Measurements from ENCODE around the gene UGCG.
"Not testable (repeated sequence)": the region's sequence is repeated elsewhere in the genome, so short reads cannot be mapped to it uniquely, and the experiment has no call there.

UGCG gene

DNA sequence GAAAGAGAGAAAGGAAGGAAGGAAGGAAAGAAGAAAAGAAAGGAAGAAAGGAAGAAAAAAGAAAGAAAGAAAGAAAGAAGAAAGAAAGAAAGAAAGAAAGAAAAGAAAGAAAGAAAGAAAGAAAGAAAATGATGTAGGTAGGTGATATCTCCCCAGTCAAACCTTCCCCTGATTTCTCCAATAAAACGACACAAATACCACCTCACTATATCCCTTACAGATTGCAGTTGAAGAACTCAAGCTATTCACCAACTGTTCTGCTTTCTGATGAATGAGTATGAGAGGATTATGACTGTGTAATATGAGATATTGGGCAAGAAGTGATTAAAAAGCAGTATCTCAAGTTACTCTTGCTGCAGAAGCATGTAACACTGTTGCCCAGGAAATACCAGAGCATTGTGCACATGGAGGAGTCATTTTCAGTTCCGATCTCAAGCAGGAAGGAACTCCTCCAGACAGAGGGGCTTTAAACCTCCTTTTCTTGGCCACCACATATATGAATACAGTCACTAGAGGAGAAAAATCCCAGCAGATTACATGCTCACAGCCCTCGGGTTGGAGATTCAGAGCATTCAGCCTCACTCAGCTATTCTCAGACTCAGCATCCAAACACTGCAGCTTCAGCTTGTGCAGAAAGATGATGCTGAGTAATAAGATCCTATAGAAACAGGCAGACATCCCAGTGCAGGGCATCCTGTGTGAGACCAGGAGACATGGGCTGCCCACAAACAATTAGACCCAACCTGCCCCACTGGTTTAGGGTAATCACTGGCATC is 61.4 kb downstream of the UGCG start:
- peak; percentile 26 for DNase-seq

DNA sequence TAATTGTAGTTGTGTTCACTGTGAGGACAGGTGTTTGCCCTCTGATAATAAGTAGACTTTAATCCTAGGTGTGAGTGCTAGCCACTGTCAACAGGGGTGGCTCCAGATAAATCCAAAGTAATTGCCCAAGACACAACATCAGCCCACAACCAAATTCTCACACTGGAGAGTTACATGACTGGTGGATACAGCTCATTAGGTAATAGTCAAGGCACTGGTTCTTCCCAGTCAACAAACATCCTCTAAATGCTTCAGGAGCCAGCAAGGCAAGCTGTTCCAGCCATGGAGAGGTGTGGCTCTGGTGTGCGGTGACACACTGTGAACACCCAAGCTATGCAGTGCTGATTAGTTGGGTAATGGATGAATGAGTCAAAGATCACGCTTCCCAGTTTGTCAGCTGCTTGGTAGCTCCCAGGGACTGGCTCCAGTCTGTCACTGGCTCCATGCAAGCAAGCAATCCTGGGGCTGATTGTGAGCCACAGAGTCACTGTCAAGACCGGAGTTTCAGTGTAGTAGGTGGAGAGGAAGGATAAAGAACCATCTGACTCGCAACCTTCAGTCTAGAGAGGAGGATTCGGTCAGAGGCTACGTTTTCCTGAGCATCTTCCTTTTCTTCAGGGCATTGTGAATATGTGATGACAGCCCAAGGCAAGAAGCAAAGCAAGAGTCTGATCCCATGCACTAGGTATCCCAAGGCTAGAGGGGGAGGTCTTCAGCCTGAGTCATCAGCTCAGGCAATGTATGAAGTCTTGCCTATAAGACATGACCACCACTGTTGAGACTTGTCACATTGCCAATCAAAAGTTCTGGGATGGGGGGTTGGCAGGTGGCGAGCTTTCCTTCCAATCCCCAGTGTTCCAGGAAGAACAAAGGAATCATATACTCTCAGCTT is 63.1 kb downstream of the UGCG start:
- no peak for DNase-seq

DNA sequence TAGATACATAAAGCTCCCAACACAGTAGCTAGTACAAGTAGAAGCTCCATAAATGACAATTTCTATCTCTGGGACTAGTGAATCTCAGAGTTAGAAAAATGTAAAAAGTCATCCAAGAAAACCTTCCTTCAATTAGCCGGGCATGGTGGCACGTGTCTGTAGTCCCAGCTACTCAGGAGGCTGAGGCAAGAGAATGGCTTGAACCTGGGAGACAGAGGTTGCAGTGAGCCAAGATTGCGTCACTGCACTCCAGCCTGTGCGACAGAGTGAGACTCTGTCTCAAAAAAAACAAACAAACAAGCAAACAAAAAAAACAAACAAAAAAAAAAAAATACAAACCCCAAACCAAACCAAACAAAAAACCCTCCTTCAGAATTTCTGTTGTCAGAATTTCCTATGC is 63.9 kb downstream of the UGCG start:
- not testable (repeated sequence) for DNase-seq

DNA sequence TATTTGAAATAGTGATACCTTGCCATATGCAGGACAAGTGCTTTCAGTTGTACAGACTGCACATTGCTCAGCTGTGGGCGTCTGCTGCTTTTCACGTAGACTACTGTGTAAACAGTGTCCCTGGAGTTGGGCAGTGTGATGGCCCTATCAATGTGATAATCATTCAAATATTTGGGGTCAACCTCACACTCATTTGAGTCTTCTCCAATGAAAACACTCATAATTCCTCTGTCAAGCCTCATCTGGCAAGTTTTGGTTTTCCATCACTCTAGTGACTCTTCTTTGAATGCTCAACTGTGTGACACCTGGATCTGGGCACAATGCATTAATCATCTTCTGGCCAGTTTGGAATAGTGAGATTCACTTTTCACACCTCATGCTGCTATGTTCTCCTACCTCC is 64.4 kb downstream of the UGCG start:
- no peak for DNase-seq

DNA sequence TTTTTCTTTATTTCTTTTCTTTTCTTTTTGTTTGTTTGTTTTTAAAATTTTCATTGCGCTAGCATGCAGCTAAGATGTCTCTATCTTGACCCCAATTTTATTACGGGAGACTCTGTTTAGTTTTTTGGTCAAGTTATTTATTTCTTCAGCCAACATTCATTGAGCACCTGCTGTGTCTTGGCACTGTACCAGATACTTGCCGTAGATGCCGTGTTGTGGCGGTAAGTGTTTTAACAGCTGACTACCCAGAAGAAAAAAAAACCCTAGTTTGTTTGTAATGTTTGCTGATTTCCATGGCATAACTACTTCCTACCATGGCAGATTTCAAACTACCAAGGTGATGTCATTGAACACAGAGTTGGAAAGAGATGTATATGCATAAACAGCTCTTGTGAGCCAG is 65.0 kb downstream of the UGCG start:
- DNase-seq = no peak

DNA sequence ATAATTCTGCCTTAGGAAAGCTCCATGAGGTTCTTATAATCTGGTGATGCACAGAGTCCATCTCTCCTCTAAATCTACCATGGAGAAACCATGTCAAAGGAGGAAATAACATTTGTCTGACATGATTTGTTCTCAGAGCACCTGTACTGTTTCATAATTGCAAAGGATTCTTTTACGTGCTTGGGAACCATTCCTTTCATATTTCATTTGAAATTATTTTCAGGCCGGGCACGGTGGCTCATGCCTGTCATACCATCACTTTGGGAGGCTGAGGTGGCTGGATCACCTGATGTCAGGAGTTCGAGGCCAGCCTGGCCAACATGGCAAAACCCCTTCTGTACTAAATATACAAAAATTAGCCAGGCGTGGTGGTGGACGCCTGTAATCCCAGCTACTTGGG is 65.4 kb downstream of the UGCG start:
- no peak for DNase-seq

DNA sequence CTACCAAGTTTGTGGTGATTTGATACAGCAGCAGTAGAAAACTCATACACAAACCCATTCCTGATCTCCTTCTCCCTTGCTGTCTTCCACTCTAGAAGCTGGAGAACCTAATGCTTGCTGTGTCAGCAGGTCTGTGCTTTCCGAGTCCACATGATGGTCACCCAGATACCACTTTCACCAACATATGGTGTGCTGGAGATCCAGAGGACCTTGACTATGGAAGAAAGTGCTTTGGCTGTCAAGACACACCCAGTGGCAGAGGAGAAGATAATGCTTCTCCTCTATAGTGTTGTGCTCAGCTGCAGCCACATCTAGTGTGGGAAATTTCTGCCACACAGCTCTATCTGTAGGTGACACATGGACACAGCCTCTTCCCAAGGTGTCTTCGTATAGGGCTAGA is 67.4 kb downstream of the UGCG start:
- DNase-seq = no peak

DNA sequence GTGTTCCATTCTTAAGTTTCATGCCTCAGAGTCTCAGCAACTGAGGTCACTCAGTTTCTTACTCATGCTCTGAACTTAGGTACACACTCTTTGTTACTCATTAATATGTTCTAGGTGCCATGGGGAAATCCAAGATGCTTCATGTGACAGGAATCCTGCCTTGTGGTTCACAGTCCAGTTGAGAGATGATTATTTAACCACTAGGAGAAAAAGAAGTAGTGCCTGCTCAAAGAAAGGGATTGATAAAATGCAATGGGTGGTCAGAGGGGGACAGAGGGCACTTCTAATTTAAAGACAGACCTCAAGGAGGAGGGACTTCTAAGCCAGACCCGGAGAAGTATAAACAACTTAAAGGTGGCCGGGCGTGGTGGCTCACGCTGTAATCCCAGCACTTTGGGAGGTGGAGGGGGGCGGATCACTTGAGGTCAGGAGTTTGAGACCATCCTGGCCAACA is 69.0 kb downstream of the UGCG start:
- no peak for DNase-seq

DNA sequence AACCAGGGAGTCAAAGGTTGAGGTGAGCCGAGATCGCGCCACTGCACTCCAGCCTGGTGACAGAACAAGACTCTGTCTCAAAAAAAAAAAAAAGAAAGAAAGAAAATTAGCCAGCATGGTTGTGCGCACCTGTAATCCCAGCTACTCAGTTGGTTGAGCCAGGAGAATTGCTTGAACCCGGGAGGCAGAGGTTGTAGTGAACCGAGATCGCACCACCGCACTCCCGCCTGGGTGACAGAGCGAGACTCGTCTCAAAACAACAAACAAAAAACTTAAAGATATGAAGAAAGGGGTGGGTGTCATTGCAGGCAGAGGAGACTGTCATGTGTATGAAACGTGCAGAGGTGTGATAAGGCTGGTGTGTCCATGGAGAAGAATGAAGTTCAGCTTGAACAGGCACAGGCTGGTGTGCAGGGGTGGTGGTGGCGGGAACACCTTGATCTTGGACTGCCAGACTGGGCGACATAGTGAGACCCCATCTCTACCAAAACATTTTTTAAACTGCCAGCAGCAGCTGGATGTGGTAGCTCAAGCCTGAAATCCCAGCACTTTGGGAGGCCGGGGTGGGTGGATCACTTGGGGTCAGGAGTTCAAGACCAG is 69.6 kb downstream of the UGCG start:
- no peak for DNase-seq

DNA sequence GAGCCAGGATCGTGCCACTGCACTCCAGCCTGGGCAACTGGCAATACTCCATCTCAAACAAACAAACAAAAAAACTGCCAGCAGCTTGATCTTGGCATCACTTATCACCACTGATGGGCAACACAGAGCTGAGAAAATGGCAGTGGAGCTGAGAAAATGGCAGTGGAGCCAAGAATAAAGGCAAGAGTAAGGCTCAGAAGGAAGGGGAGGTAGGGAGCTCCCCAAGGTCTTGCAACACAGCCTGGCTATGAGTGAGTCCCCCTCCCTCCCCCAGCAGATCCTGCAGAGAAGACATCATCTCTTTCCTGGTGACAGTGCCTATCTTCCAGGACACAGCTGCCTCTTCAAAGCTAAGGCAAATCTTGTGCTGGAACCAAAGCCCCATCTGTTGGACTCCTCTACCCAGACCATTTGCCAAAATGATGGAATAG is 70.3 kb downstream of the UGCG start:
- no peak for DNase-seq

DNA sequence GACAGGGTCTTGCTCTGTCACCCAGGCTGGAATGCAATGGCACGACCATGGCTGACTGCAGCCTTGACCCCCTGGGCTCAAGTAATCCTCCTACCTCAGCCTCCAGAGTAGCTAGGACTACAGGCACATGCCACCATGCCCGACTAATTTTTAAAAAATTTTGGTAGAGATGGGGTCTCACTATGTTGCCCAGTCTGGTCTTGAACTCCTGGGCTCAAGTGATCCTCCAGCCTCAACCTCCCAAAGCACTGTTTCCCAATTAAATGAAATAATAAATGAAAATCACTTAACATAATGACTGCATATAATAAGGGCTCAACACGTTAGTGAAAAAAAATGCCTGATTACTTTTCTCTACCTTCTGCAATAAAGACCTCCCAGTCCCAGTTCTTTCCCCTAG is 71.0 kb downstream of the UGCG start:
- DNase-seq = no peak

DNA sequence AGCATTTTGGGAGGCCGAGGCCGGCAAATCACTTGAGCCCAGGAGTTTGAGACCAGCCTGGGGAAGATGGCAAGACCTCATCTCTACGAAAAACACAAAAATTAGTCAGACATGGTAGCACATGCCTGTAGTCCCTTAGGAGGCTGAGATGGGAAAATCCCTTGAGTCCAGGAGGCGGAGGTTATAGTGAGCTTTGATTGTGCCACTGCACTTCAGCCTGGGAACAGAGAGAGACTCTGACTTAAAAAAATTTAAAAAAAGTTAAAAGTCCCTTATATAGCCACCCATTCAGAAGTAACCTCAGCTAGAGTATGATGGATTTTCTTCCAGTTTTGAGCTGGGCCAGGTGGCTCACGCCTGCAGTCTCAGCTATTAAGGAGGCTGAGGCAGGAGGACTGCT is 72.4 kb downstream of the UGCG start:
- no peak for DNase-seq

DNA sequence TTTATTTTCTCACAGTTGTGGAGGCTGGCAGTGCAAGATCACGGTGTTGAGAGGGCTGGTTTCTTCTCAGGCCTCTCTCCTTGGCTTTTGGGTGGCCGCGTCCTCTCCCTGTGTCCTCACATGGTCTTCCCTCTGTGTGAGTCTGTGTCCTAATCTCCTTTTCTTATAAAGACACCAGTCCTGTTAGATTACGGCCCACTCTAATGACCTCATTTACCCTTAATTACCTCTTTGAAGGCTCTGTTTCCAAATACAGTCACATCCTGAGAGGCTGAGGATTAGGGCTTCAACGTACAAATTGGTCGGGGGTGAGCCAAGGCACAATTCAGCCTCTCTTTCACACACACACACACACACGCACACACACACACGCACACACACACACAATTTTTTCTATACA is 73.0 kb downstream of the UGCG start:
- no peak for DNase-seq

DNA sequence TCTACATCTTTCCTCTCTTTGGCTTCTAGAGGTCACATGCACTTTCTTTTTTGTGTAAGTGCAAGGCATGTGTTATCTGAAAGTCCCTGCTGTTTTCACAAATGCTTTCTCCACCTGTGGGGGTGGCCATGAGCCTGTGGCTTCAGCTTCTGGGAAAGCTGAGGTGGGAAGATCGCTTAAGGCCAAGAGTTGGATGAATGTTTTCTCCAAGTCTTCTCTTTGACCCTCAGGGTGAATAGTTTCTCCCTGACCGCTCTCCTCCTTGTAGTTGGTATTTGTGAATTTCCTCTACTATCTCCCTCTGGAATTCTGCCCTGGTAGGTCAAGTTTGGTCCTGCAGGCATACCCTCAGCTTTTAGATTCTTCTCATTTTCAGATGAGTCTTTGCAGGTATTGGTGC is 74.2 kb downstream of the UGCG start:
- DNase-seq = no peak

DNA sequence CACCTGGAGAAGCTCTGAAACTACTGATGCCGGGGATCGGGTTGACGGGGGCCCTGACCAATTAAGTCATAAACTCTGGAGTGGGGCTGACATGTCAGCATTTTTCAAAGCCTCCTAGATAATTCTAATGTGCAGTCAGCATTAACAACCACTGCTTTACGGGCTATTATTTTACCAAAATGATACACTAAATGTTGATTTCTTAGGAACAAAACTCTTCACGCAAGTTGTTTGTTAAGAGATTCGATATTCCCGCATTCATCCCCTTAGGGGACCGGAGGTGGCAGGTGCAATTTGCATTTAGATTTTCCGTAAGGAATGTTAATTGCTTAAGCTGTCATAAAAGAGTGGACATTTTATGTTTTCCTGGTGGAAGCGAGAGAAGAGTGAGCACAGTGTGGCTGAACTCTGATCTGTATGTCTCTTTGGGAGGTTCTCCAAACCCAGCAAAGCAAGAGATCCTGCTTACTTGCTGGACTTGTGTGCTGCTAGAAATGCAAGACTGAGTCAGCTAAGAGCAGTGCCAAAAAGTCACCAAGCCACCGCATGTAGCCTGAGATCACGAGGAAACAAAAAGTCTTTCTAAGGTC is 77.6 kb downstream of the UGCG start:
- no peak for DNase-seq

DNA sequence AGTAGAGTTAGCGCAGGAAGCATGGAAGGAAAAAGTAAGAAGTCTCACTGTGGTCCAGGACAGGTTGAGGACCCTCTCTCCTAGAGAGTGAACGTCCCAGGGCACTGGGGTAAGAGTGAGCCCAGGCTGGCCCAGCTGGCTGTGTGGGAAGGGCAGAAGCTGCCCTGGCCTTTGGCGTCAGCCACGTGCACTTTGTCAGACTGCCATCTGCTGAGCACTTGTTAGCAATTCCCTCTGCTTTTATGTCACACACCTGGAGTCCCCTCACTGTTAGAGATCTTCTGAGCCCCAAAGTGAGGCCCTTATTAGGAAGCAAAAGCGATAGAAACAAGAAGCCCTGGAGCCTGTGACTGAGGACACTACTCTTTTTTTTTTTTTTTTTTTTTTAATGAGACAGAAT is 79.1 kb downstream of the UGCG start:
- DNase-seq = peak; percentile 39

DNA sequence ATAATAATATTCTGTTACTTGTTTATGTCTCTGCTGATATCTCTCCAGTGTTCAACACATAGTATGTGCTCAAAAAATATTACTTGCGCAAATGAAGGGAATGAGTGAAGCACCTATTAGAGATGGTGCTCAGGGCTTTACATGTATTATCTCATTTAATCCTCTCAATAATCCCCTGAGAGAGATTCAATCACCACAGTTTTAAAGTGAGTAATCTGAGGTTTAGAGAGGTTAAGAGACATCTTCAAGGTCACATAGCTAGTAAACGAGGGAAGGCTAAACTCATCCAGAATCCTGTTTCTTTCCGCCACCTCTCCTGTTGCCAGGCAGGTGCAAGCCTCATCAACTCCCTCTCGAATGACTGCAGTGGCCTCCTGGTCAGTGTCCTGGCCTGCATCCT is 82.0 kb downstream of the UGCG start:
- no peak for DNase-seq

DNA sequence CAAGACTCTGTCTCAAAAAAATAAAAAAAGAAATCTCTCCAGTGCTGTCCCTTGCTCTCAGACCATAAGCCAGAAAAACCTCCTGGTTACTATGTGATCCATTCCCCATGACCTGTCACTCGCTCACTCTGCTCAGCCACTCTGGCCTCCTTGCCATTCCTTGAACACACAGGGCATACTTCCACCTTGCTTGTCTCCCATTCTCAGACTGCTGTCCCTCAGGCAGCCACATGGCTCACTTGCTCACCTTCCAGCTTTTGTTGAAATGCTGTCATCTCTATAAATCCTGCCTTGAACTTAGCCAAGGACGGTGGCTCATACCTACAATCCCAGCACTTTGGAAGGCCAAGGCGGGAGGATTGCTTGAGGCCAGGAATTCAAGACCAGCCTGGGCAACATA is 82.9 kb downstream of the UGCG start:
- no peak for DNase-seq

DNA sequence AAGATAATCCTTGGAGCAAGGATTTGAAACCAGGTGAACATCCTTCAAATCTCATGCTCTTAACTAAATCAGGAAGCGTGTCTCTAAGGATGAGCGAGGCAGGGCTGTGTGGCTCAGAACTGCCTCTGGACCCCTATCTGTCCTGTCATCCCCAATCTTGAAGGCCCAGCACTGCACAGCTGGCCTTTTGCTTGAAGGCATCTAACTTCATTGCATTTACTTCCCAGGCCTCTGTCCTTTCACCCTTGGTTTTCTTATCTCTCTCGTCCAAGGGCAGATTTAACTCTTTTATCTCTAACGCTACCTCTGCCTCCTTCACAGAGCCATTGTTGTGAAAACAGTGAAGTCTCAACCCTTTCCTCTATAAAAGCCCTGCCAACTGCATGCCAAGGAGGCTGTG is 83.8 kb downstream of the UGCG start:
- no peak for DNase-seq

DNA sequence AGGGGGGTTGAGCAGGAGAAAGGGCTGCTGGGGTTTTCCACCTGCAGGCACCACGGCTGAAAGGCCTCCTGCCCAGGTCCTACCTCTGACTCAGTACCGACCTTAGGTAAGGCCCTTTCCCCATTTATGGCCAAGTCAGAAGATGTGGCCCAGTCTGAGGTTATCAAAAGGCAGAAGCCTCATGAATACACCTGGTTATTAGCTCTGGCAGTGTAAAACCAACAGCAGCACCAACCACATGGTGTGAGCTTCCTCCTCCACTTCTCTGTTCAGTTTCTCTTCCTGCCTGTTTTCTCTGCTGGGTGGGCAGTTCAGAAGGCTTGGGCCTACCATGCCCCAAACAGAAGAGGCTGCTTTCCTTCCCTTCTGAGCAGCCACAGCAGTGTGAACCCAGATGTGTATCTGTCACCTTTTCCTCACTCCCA is 86.9 kb downstream of the UGCG start:
- peak; percentile 15 for DNase-seq

DNA sequence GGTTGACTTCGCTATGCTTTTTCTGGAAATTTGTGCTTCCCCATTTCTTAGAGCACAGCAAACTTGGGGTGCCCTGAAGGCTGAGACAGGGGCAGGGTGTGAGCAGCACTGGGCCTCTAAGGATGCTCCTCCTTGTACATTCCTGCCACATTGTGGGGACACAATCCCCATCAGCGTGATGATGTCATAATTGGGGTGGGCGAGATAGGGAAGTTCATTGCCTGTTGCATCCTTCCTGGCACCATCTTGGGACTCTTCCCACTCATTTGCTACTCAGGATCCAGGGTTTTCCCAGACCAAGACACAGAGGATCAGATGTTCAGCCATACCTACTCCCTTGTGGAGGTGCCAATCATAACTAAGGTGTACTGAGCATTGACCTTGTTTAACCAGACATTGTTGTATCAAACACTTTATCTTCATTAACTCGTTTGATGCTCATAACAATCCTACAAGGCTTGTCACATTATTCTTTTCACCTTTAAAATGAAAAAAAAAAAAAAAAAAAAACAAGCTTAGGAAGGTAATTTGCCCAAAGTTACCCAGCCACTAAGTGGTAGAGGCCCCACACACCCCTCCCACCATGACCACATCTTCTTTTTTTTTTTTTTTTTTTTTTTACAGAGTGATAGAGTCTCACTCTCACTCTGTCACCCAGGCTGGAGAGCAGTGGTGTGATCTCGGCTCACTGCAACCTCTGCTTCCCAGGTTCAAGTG is 87.6 kb downstream of the UGCG start:
- DNase-seq = no peak

Measured in CD4-positive, alpha-beta T cell treated with Interleukin-17A for 1 hour (primary cell).